Activated CD4-positive, alpha-beta T cell treated with anti-CD3 and anti-CD28 coated beads, Interleukin-2, amount 10 ng/mL, durations not matched to agents 7 days and 5 days (primary cell): ENCODE measurements around the gene GNPTG. TPM values are rescaled to one million over a fixed set of nuclear protein-coding genes. Genes with fewer than 3 reads are reported as not detected.

Experiments
- CTCF ChIA-PET: fragments of 350-600 bp; sonication (Branson Sonifier 250); formaldehyde crosslinking; loops from one replicate; lab custom pipeline; 2021; ENCODE audit warnings: antibody characterized with exemption; lab: Charles Lee
- POLR2A ChIA-PET: fragments of 350-600 bp; sonication (Branson Sonifier 250); formaldehyde crosslinking; loops from one replicate; lab custom pipeline; 2021; ENCODE audit warnings: antibody characterized with exemption; lab: Charles Lee
- DNase-seq: peaks from one replicate; pipeline ENCODE4 v3.0.0-alpha.2; 2020
- H3K27ac Mint-ChIP-seq: one replicate; pipeline ENCODE4 v1.8.0; 2021; ENCODE audit warnings: mild to moderate bottlenecking, moderate library complexity, mixed read lengths
- H3K27me3 Mint-ChIP-seq: one replicate; pipeline ENCODE4 v1.8.0; 2021; ENCODE audit warnings: mixed read lengths
- H3K36me3 Mint-ChIP-seq: one replicate; pipeline ENCODE4 v1.8.0; 2021; ENCODE audit warnings: low read depth, mixed read lengths
- H3K4me1 Mint-ChIP-seq: one replicate; pipeline ENCODE4 v1.8.0; 2021; ENCODE audit warnings: mixed read lengths
- H3K4me3 Mint-ChIP-seq: one replicate; pipeline ENCODE4 v1.8.0; 2021; ENCODE audit warnings: mild to moderate bottlenecking, moderate library complexity, mixed read lengths
- H3K9me3 Mint-ChIP-seq: one replicate; pipeline ENCODE4 v1.8.0; 2021; ENCODE audit warnings: mixed read lengths
- total RNA-seq, 2 experiments: library from RNA; stranded (reverse); gene quantifications; one replicate each; pipeline ENCODE4 v1.2.3, GENCODE V29; 2021

The GNPTG gene
- total RNA-seq, 2 experiments from 2014 or later: 34.3 to 36.9 TPM

DNA sequence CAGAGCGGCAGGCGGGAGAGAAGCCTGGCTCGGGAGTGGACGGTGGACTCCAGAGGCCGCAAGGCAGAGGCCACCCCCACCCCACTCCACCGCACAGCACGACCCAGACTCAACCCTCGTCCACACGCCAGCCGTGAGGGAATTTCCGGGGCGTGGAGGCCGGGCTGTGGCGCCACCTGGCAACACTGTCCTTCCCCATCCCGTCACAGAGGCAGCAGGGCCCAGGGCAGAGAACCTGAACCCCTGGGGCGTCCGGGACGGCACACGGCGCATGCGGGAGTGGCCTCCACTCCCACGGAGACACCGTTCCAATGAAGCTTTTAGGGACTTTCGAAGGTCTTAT is 23.5 kb downstream of the GNPTG start:
- Mint-ChIP-seq H3K36me3 (peaks cover 2% of the 10 kb centered on the region), H3K9me3 (no peaks in the 10 kb centered on the region), H3K4me1 (peaks cover 14% of the 10 kb centered on the region), H3K27me3 (no peaks in the 10 kb centered on the region), H3K4me3 (no peak overlapping the region), H3K27ac (no peak overlapping the region)
- DNase-seq: no peak
- ChIA-PET CTCF (no interaction called here), POLR2A (no interaction called here)

DNA sequence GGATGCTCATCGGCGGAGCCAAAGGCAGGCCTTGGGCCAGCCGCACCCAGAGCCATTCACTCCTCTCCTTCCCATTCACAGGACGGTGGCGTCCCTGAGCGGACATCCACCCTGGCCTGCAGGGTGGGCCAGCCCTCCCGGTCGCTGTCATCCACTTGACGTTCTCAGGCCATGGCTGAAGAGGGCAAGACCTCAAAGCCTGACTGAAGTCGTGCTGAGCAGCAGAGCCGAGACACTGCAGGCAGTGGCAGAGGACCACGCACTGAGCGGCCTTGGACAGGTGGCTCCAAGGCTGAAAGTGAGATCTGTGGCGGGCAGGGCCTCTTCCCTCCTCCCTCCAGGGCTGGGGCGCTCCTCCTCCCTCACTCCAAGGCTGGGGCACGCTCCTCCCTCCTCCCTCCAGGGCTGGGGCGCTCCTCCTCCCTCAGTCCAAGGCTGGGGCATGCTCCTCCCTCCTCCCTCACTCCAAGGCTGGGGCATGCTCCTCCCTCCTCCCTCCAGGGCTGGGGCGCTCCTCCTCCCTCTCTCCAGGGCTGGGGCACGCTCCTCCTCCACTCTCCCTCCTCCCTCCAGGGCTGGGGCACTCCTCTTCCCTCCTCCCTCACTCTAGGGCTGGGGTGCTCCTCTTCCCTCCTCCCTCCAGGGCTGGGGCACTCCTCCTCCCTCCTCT is 24.1 kb downstream of the GNPTG start:
- Mint-ChIP-seq H3K27ac (no peak overlapping the region), H3K36me3 (peaks cover 2% of the 10 kb centered on the region), H3K4me3 (no peak overlapping the region), H3K4me1 (peaks cover 14% of the 10 kb centered on the region), H3K9me3 (no peaks in the 10 kb centered on the region), H3K27me3 (no peaks in the 10 kb centered on the region)
- no peak for DNase-seq
- ChIA-PET CTCF (no interaction called here), POLR2A (no interaction called here)

DNA sequence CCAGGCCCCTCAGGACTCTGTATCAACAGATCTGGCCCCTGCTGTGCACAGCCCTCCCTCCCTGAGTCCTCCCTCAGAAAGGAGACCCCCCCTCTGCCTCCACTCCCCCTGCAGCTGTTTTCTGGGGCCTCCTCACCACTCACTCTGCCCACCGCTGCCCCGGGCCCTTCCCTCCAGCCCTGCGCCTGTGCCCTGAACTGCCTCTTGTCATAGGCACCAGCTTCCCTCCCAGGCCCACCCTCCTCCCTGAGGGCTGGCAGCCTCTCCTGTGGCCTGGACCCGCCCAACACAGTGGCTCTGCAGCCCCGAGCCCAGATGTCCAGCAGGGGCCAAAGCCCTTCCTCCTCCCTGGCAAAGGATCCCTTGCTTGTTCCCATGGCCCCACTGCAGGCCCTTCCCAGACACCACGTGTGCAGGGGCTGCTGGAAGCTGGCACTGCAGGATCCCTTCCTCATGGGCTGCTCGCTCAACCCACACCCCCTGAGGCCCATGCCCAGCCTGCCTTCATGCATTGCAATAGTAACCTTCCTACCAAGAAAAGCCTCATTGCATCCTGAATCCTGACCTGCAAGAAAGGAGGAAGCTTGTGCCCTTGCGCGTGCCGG is 25.8 kb downstream of the GNPTG start:
- no peak overlapping the region for H3K4me3 Mint-ChIP-seq
- no peak for DNase-seq
- peaks cover 2% of the 10 kb centered on the region for H3K36me3 Mint-ChIP-seq
- H3K4me1 Mint-ChIP-seq: peaks cover 14% of the 10 kb centered on the region
- POLR2A ChIA-PET: no interaction called here
- no peaks in the 10 kb centered on the region for H3K27me3 Mint-ChIP-seq
- peak overlapping the region; percentile 19 for H3K27ac Mint-ChIP-seq
- no peaks in the 10 kb centered on the region for H3K9me3 Mint-ChIP-seq
- CTCF ChIA-PET: interaction anchor here (0.7 to 2.5 kb wide), 4 partner anchors 13 to 19 kb away, joined by 3 to 18 read pairs (median 3); no protein-coding TSS in a partner anchor

DNA sequence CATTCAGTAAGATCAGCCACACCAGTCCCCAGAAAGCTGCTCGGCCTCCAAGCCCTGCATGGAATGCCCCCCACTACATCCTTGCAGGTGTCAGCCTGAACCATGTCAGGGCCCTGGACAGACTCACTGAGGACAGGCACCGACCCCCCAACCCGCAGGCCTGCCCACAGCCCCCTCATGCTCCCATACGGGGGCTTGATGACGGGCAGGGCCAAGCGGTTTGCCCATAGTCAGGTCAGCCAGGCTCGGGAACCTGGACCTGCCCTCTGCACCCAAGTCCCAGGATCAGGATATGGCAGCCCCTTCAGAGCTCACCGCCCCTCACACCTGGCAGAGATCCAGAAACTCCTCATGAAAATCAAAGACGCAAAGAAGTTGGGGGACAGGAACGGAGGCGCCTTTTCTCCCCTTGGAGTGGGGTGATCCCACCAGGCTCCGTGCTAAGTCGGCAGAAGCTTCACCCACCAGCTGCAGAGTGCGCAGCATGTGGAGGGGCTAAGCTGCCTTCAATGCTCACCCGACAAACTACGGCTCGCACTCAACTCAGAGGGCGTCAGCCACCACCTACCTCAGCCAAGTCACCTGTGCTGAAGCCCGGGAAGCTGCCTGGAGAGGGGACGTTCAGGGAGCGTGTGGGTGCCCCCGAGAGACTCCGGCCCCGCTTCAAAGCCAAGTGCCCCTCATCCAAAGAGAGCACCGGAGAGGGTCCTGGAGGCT is 26.5 kb downstream of the GNPTG start:
- peaks cover 14% of the 10 kb centered on the region for H3K4me1 Mint-ChIP-seq
- peaks cover 2% of the 10 kb centered on the region for H3K36me3 Mint-ChIP-seq
- H3K9me3 Mint-ChIP-seq: no peaks in the 10 kb centered on the region
- H3K27ac Mint-ChIP-seq: peak overlapping the region; percentile 73
- H3K4me3 Mint-ChIP-seq: peak overlapping the region; percentile 70
- H3K27me3 Mint-ChIP-seq: no peaks in the 10 kb centered on the region
- CTCF ChIA-PET: interaction anchor here (0.6 to 2.5 kb wide), 5 partner anchors 14 to 98 kb away, joined by 3 to 18 read pairs (median 4); no protein-coding TSS in a partner anchor
- DNase-seq: no peak
- POLR2A ChIA-PET: no interaction called here

DNA sequence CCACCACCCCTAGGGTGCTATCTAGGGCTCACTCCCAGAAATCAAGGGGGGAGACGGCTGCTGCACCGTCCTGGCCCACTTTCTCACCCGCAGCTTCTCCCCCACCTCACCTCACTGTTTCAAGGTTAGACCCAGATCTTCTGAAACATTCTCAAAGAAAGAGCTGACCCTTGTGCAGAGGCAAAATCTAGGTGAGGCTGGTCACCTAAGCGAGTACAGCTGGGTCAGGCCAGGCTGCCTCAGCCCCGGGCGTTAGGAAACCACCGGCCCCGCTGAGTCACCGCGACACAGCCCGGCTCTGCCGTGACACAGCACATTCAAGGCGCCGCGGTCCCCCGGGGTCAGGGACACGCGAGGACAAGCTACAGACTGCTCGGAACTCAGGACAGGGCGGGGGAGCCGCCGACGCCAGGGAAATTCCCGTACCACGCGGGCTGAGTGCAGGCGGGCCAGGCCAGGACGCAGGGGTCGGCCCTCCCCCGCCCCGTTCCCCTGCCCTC is 27.1 kb downstream of the GNPTG start:
- DNase-seq: peak; percentile 44
- Mint-ChIP-seq H3K36me3 (peaks cover 2% of the 10 kb centered on the region), H3K27me3 (no peaks in the 10 kb centered on the region), H3K27ac (peak overlapping the region; percentile 73), H3K4me3 (peak overlapping the region; percentile 70), H3K4me1 (peaks cover 14% of the 10 kb centered on the region), H3K9me3 (no peaks in the 10 kb centered on the region)
- ChIA-PET POLR2A (no interaction called here), CTCF (interaction anchor here (0.5 to 2.5 kb wide), 5 partner anchors 14 to 326 kb away, joined by 3 to 18 read pairs (median 4); no protein-coding TSS in a partner anchor)

DNA sequence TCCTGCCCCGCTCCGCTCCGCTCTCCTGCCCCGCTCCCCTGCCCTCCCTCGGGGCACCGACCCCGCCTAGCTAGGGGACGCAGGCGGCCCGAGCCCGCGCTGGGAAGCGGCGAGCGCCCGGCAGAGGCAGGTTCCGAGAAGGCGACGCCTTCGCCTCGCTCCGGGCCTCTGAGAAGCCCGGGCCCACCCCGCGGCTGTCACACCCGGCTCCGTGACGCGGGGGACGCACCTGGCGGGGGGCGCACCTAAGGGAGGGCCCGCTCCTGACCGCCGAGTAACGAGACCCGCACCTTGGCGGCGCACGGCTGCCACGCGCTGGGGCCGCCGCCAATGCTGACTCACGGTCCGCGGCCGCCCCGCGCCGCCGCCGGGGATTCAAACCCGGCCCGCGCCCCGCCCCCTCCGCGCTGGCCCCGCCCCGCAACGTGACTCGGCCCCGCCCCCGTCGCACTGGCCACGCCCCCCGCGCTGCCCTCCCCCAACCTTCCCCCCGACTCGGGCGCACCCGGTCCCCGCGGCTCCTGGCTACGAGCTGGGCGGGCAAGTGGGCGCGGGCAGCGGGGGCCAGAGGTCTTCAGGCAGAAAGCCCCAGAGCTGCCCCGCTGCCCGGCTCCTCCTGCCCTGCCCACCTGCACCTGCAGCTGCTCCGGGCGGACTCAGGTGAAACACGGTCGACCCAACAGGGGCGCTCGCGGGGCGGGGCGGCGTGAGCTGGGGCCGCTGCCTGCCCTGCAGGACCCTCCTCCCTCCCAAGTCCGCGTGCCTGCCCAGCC is 27.8 kb downstream of the GNPTG start:
- H3K9me3 Mint-ChIP-seq: no peaks in the 10 kb centered on the region
- peak; percentile 66 for DNase-seq
- peak overlapping the region; percentile 76 for H3K27ac Mint-ChIP-seq
- H3K4me1 Mint-ChIP-seq: peaks cover 14% of the 10 kb centered on the region
- H3K36me3 Mint-ChIP-seq: peaks cover 2% of the 10 kb centered on the region
- POLR2A ChIA-PET: no interaction called here
- CTCF ChIA-PET: interaction anchor here (0.5 to 2.5 kb wide), 6 partner anchors 13 to 326 kb away, joined by 3 to 18 read pairs (median 4); partner anchors contain the start of gene JPT2
- no peaks in the 10 kb centered on the region for H3K27me3 Mint-ChIP-seq
- H3K4me3 Mint-ChIP-seq: peak overlapping the region; percentile 72

DNA sequence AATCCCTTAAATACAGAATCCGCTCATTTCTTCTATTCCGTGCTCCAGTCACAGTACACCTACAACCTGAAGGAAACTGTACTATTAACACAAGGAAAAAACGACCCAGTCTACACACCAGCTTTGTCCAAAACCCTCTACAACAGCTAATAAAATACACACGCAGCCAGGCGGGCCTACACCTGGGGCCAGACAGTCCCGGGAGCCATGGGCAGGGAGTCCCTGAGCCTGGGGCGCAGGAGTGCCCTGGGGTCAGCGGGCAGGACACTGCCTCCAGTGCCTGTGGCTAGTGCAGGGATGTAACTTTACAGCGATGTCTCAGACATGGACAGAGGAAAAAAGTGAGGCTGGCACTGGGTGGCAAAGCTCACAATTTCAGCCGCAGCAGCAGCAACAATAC is 28.5 kb downstream of the GNPTG start:
- H3K36me3 Mint-ChIP-seq: peaks cover 6% of the 10 kb centered on the region
- H3K4me3 Mint-ChIP-seq: peak overlapping the region; percentile 72
- ChIA-PET CTCF (interaction anchor here (0.6 to 2.5 kb wide), 3 partner anchors 13 to 298 kb away, joined by 3 to 18 read pairs (median 3); partner anchors contain the start of gene JPT2), POLR2A (no interaction called here)
- H3K9me3 Mint-ChIP-seq: no peaks in the 10 kb centered on the region
- H3K4me1 Mint-ChIP-seq: peaks cover 14% of the 10 kb centered on the region
- H3K27ac Mint-ChIP-seq: peak overlapping the region; percentile 76
- H3K27me3 Mint-ChIP-seq: no peaks in the 10 kb centered on the region
- no peak for DNase-seq

DNA sequence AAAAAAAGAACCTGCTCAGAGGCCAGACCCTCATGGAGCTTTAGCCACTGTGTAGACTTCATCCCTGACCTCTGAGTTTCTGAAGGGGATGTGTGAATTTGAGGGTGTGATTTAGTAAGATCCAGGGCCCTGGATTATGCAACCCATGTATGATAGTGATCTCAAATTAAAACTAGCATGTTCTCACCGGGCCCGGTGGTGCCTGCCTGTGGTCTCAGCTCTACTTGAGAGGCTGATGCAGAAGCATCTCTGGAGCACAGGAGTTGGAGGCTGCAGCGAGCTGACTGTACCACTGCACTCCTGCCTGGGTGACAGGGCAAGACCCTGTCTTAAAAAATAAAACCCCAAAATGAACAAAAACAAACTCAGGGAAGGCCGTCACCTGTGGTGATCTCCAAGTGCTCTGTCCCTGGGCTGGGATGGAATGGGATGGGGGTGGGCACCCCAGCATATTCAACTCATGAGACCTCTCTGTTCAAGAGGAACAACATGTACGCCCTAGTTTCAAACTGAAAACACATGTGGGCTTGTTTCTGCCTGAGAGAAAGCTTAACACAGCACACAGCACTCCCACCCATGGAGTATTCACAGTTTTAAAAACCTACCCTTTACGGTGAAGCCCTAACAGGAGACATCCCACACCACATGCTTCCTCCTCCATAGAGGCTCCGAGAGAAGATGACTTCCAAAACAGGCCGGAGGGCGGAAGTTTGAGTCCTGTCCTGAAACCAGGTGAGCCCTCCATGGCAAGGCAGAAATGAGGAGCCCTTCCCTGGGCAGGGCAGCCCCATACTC is 30.1 kb downstream of the GNPTG start:
- peaks cover 14% of the 10 kb centered on the region for H3K4me1 Mint-ChIP-seq
- CTCF ChIA-PET: no interaction called here

DNA sequence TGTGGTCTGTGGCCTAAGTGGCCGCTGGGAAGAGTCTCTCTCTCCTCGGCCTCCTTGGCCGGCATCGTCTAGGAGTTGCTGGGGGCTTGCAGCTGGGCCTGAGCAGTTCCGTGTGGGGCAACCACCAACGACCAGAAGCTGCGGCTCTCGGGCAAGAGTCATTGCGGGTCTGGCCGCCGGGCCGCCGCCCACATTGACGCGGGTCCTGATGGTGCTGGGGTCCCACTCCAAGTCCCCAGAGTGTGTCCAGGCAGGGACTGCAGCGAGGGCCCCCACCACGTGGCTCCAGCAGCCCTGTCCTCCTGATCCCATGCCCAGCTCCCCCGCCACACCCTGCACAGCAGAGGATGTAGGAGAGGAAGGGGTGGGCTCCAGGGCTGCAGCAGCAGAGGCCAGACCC is 31.8 kb downstream of the GNPTG start:
- H3K4me1 Mint-ChIP-seq: peaks cover 8% of the 10 kb centered on the region
- peaks cover 6% of the 10 kb centered on the region for H3K36me3 Mint-ChIP-seq
- no peaks in the 10 kb centered on the region for H3K27me3 Mint-ChIP-seq
- no peak overlapping the region for H3K27ac Mint-ChIP-seq
- DNase-seq: no peak
- no peaks in the 10 kb centered on the region for H3K9me3 Mint-ChIP-seq
- H3K4me3 Mint-ChIP-seq: no peak overlapping the region
- ChIA-PET POLR2A (no interaction called here), CTCF (interaction anchor here (0.7 kb wide), 1 partner anchor 940 kb away, joined by 3 read pairs; no protein-coding TSS in a partner anchor)

More for the DNA sequence above, 30.1 kb downstream of the GNPTG start:
- Mint-ChIP-seq H3K27me3 (no peaks in the 10 kb centered on the region), H3K4me3 (no peak overlapping the region), H3K27ac (no peak overlapping the region), H3K36me3 (peaks cover 6% of the 10 kb centered on the region), H3K9me3 (no peaks in the 10 kb centered on the region)
- POLR2A ChIA-PET: interaction anchor here (0.6 kb wide), 1 partner anchor 30 kb away, joined by 3 read pairs; no protein-coding TSS in a partner anchor
- DNase-seq: no peak

DNA sequence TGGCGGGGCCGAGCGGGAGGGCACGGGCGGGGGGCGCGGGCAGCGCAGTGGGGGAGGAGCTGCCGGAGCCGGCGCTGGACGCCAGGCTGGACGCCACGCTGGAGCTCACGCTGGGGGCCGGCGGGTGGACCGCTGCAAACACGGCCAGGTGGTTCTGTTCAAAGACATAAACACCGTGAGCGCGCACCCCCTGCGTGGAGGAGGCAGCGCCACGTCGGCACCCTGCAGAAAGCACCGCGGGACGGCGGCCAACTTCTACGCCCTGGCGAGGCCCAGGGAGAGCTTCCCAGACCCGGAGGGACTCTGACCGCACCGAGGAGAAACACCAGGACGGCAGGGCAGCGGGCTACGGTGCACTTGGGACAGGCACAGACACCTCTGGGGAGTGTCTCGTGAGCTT is 33.5 kb downstream of the GNPTG start:
- H3K36me3 Mint-ChIP-seq: peaks cover 5% of the 10 kb centered on the region
- DNase-seq: no peak

DNA sequence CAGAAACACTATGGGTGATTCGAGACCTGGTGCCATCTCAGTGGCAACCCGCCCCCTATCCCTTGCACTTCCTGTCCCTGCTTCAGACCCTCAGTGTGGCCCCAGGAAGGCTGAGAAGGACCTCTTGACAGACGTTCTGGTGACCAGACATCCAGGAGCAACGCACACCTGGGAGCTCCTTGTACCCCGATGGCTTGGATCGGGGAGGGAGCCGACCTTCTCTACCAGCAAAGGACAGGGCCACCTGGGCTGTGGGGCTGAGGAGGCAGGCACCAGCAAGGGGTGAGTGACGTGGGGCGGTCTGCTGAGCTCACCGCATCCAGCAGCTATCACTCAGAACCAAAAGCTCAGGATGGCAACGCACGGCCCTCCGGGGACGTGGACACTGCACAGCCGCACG is 35.6 kb downstream of the GNPTG start:
- ChIA-PET POLR2A (no interaction called here), CTCF (interaction anchor here (1.7 kb wide), 1 partner anchor 28 kb away, joined by 4 read pairs; the partner anchor contains the start of gene UNKL)
- H3K27me3 Mint-ChIP-seq: no peaks in the 10 kb centered on the region
- peaks cover 8% of the 10 kb centered on the region for H3K36me3 Mint-ChIP-seq
- no peaks in the 10 kb centered on the region for H3K9me3 Mint-ChIP-seq
- H3K4me1 Mint-ChIP-seq: peaks cover 2% of the 10 kb centered on the region
- no peak overlapping the region for H3K27ac Mint-ChIP-seq
- H3K4me3 Mint-ChIP-seq: no peak overlapping the region
- no peak for DNase-seq

More for the DNA sequence above, 33.5 kb downstream of the GNPTG start:
- ChIA-PET POLR2A (no interaction called here), CTCF (no interaction called here)
- H3K4me1 Mint-ChIP-seq: peaks cover 1% of the 10 kb centered on the region
- no peaks in the 10 kb centered on the region for H3K27me3 Mint-ChIP-seq
- H3K27ac Mint-ChIP-seq: no peak overlapping the region
- no peak overlapping the region for H3K4me3 Mint-ChIP-seq
- H3K9me3 Mint-ChIP-seq: no peaks in the 10 kb centered on the region
